Keratinocyte (primary cell): ENCODE data around the gene GALNT14.

Experiments used
- EZH2 ChIP-seq: IDR thresholded peaks from one replicate; pipeline ENCODE4 v1.6.1; 2012; ENCODE audit warnings: inconsistent platforms, mild to moderate bottlenecking, low read length, moderate library complexity
- TF ChIP-seq, protein P1 (sequence below), 3 experiments: IDR thresholded peaks in 1 of 3; conservative IDR thresholded peaks in 1 of 3; optimal IDR thresholded peaks in 1 of 3; 2 replicates in 2 of 3; 3 replicates in 1 of 3; pipeline versions ENCODE3 to v1.5.1; 2011; ENCODE audit warnings: low read length in 3 of 3, mild to moderate bottlenecking in 3 of 3, moderate library complexity in 2 of 3, control low read depth in 1 of 3, inconsistent platforms in 1 of 3; ENCODE audit not compliant: insufficient read depth in 2 of 3; ENCODE audit errors: extremely low read depth in 1 of 3

DNA sequence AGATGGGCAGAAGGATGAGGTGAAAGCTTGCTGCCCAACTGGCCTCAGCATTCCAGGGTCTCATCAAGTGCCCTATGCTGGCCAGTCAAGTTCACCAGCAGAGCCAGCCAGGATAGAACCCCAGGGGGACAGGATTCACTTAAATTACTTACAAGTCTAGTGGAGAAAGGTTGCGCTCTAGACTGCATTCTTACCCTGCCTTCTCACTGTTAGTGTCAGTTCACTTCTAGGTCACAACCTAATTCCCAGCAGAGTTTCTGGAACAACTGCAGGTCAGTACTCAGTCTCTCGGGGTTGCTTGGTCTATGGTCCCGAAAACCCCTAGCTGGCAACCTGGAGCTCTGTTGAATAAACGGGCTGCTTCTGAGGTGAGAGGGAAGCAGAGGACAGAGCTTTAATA is 32.9 kb upstream of the GALNT14 start:
- TF ChIP-seq, protein P1, sequence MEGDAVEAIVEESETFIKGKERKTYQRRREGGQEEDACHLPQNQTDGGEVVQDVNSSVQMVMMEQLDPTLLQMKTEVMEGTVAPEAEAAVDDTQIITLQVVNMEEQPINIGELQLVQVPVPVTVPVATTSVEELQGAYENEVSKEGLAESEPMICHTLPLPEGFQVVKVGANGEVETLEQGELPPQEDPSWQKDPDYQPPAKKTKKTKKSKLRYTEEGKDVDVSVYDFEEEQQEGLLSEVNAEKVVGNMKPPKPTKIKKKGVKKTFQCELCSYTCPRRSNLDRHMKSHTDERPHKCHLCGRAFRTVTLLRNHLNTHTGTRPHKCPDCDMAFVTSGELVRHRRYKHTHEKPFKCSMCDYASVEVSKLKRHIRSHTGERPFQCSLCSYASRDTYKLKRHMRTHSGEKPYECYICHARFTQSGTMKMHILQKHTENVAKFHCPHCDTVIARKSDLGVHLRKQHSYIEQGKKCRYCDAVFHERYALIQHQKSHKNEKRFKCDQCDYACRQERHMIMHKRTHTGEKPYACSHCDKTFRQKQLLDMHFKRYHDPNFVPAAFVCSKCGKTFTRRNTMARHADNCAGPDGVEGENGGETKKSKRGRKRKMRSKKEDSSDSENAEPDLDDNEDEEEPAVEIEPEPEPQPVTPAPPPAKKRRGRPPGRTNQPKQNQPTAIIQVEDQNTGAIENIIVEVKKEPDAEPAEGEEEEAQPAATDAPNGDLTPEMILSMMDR (optimal IDR thresholded peaks at IDR 0.05 in 1 of 3, IDR thresholded peaks at IDR 0.05 in 1 of 3, conservative IDR thresholded peaks at IDR 0.05 in 1 of 3; ENCODE audit: extremely low read depth in 1 of 3, insufficient read depth in 2 of 3, low read length in 3 of 3): no peak
- no peak for TF ChIP-seq EZH2
